HG03064 (cell line): ENCODE results near the gene GSTT4.
A peak's percentile ranks its signal among the peaks of the same experiment; 100 is the strongest.
"Not testable (repeated sequence)": the region's sequence is repeated elsewhere in the genome, so short reads cannot be mapped to it uniquely, and the experiment has no call there.

ENCODE experiments used
- ATAC-seq: cut with Tn5 transposase; IDR thresholded peaks from one replicate; pipeline ENCODE4 v1.9.1; 2021; ENCODE audit warnings: low read depth; ENCODE audit not compliant: unreplicated experiment

GSTT4 gene

DNA sequence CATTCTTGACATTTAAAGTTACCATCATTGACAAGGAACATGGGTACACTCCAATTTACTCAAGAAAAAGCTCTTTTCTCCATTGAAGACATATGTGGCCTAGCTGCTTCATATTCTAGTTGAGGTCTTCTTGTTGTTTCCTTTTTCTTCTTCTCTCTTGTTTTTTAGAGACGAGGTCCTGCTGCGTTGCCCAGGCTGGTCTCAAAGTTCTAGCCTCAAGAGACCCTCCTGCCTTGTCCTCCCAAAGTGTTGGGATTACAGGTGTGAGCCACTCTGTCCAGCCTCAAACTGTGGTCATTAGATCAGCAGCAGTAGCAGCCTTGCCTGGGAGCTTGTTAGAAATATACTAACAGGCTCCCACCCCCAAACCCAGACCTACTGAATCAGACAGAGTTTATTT, 12.2 kb downstream of the GSTT4 start:
- not testable (repeated sequence) for ATAC-seq

DNA sequence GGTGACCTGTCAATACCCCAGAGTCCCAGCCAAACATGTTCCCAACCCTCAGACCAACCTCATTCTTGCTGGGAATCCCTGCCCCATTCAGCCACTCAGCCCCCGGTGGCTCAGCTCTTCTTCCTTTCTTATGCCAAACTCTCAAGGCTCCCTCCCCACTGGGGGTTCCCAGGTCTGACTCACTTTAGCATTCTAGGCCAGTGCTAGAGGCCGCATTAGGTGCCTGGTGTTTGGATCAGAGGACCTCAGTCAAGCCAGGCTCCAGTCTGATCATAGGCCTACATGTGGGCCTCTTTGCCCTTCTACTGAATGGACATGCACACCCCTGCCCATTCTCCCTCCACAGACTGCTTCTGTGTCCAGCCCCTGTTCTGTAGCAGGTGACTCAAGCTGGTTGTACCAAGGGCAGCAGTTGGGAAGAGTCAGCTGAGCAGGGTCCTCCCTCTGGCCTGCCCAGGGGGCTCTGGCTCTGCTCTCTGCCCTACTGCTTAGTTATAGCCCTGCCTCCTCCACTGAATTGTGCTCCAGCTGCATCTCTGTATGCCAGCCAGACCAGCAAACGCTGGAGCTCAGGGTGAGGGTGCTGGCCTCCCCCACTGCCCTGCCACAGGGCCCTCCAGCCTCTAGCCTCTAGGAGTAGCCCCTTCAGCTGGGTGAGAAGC, 15.5 kb downstream of the GSTT4 start:
- not testable (repeated sequence) for ATAC-seq

DNA sequence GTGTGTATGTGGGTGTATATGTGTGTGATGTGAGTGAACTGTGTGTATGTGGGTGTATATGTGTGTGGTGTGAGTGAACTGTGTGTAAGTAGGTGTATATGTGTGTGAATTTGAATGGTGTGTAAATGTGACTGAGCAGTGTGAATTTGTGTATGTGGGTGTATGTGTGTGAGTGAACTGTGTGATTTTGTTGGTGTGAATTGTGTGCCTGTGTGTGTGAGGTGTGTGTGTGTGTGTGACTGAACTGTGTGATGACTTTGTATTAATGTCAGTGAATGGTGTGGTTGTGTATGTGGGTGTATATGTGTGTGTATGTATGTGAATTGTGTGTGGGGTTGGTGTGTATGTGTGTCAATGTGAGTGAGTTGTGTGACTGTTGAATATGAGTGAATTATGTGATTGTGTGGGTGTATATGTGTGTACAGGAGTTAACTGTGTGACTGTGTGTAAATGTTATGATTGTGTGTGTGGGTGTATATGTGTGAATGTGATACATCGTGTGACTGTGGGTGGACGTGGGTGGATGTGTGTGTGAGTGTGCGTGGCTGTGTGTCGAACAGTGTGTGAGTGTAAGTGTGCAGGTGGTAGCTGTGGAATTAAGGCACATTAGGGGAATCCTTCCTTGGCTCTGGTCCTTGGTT, 18.6 kb downstream of the GSTT4 start:
- ATAC-seq, result not testable (repeated sequence)

DNA sequence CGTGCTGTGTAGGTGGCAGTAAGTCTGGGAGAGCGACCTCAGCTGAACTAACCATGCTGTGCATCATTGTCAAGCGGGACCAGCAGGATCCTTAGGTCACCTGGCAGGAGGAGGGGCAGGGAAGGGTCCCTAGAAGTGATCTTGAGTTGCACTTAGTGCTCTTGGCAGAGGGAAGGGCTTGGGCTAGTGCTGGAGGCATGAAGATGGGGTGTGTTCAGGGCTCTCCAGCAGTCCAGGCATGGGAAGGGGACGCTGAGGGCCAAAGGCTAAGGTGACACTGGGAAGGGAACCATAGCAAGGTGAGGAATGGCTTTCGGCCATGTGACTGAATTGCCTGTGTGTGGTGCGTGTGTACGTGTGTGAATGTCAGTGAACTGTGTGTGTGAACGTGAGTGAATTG, 19.2 kb downstream of the GSTT4 start:
- ATAC-seq, result not testable (repeated sequence)

DNA sequence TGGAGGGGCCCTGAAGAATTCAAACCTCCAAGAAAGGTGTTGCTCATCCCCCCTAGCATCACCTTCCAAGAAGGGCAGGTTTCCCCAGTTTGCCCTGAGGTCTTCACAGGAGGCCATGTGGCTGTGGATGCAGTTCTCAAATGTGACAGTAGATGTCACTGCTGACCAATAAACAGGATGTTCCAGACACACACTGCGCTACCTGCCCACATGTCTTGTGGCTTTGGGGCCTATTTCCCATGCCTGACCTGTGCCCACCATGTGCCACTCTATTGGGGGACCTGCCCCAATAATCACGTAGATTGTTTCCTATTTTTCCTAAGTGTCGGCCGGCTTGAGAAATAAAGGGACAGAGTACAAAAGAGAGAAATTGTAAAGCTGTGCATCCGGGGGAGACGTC, 20.8 kb downstream of the GSTT4 start:
- no peak for ATAC-seq

DNA sequence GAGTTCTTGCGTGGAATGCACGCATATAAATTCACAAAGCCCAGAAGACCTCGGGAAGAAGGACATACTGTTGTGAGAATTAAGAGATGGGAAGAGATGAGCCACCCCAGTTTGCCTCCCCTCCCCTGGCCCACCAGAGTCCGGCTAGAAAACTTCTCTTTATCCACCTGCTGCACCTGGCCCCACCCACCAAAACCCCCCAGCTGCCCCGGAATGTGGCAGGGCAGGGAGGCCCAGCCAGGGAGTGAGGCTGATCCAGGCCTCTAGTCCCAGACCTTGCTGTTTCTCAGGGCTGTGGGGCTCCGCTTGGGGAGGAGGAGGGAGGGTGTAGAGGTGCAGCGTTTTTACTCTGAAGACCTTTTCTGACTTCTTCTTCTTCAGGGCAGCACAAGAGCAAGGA, 24.7 kb downstream of the GSTT4 start:
- ATAC-seq, result not testable (repeated sequence)

DNA sequence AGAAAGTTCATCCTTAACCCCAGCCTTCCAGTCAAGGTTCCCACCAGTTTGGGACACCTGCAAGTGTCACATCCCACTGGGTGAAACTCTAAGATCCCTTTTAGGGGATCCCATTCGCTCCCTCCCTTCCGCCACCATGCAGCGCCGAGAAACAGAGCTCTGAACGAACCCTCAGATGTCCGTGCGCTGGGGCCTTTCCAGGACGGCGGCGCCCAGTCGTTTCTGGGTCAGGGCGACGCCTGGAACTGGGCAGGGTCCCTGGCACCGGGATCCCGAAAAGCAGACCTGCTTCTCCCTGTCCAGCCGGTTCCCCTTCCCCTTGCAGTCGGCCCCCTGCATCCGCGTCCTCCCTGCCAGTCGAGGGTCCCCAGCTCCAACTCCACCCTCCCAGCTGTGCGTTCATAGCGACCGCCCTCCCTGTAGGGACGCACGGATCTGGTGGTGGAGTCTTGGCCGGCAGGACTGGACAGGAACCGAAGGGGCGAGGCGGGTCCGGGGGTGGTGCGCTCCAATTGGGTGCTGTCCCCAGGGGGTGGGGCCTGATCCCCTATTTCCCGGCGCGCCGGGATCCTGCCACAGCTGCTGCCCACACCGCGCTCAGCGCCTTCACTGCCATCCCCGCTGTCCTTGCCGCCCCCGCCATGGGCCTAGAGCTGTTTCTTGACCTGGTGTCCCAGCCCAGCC, 25.6 kb downstream of the GSTT4 start, which contains the start of gene GSTT2:
Gene GSTT2 (plus strand): TSS at position 578 of the 684 bp plus-strand sequence.
- ATAC-seq, result not testable (repeated sequence)

DNA sequence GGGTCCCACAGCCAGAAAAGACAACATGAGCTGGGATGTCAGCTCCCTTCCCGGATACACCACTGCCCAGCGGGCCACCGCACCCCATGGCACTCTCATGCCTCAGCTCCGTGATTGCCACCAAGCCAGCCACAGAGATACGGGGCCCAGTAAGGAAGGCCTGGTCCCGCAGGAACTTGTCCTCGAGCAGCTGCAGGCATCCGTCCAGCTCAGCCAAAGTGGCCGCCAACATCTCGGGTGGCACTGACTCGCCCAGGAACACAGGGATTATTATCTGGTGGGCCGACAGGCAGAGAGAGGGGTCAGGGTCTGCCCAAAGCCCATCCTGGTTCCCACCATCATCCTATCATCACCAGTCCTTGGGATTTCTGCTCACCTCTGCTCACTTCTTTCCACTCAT, 27.9 kb downstream of the GSTT4 start:
- ATAC-seq, result not testable (repeated sequence)

DNA sequence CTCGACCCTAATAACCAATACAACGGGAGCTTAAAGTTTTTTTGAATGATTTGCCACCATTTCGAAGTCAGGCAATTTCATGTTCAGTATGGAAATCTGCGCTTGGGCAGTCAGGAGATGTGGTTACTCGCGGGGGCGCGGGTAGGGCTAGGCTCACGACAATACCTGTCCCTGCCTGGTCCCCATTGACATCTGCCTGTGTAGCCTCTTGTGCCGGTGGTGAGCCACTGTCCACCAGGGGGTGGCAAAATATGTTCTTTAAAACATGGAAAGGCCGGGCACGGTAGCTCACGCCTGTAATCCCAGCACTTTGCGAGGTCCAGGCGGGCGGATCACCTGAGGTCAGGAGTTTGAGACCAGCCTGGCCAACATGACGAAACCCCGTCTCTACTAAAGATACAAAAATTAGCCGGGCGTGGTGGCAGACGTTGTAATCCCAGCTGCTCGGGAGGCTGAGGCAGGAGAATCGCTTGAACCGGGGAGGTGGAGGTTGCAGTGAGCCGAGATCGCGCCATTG, 30.4 kb downstream of the GSTT4 start:
- not testable (repeated sequence) for ATAC-seq

DNA sequence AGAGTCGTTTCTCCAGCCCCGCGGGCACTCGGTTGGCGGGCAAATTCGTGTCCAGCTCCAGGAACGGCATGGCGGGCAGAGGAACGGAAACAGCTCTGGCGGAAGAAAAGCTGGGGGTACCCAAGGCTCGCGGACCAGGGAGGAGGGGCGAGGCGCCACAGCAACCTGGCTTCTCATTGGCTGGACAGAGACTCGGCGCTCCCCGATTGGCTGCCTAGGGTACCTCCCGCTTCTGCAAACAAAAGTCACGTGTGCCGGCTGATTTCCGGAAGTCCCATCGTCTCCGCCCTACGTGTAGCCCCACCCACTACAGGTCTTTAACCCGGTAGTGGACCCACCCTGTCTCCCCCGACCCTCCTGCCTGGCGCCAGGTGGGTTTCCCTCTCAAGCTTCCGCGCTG, 30.9 kb downstream of the GSTT4 start, which contains the start of gene DDT:
Gene DDT (minus strand): TSS at position 97 of the 400 bp plus-strand sequence. CDS start 27 bp downstream, at position 70.
- peak; percentile 79 for ATAC-seq

DNA sequence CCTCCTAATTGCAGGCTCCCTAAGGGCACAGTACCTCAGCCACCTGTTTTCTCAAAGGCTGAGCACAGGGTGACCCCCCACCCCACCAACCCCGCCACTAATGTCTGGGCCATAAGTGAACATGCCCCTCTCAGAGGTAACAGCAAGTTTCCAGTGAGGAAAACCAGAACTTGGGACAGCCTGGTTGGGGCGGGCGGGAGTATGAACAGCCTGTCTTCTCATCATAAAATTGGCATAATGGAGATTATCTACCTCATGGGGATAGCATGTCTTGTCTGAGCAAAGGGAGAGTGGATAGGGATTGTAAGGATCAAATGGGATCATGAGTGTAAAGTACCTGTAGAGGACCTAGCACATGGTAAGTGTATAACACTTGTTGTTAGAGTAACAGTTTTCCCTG, 33.3 kb downstream of the GSTT4 start:
- ATAC-seq, result not testable (repeated sequence)

DNA sequence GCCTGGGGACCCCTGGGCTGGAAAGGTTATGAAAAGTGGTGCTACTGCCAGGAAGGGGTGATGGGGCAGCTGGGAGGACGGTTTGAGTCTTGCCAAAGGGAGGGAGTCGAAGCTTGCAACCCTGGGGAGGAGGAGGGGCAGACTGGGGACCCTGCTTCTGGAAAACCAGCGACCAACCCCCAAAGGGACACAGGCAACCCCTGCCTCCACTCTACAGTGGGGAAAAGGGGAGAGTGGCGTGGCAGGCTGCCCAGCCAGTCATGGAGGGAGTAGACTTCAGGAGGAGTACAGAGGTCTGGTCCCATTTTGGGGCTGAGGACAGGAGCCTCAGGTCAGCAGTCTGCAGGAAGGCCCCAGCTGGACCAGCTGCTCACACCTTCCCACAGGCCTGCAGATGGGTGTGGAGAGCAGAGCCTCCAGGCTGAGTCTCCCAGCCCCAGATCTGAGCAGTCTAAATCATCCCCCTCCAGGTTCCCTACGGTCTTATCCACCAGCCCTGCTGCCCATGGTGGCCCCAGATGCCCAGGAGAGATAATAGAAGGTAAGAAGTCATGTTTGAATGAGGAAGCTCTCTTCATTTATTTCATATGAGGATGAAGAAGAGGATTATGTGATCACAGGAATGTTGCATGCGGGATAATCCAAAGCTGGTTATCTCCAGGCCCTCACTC, 34.3 kb downstream of the GSTT4 start:
- ATAC-seq, result no peak

DNA sequence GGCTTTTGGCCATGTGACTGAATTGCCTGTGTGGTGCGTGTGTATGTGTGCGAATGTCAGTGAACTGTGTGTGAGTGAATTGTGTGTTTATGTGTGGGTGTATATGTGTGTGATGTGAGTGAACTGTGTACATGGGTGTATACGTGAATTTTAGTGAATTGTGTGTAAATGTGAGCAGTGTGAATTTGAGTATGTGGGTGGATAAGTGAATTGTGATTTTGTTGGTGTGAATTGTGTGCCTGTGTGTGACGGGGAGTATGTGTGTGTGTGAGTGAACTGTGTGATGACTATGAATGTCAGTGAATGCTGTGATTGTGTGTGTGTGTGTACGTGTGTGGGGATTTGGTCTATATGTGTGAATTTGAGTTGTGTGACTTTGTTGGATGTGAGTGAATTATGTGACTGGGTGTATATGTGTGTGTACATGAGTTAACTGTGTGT, 35.0 kb downstream of the GSTT4 start:
- no peak for ATAC-seq

DNA sequence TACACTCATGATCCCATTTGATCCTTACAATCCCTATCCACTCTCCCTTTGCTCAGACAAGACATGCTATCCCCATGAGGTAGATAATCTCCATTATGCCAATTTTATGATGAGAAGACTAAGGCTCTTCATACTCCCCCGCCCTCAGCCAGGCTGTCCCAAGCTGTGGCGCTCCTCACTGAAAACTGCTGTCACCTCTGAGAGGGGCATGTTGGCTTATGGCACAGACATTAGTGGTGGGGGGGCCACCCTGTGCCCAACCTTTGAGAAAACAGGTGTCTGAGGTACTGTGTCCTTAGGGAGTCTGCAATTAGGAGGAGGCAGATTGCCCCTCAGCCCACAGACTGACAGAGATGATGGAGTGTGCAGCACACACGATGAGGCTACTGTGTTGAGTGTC, 36.2 kb downstream of the GSTT4 start:
- ATAC-seq, result no peak

DNA sequence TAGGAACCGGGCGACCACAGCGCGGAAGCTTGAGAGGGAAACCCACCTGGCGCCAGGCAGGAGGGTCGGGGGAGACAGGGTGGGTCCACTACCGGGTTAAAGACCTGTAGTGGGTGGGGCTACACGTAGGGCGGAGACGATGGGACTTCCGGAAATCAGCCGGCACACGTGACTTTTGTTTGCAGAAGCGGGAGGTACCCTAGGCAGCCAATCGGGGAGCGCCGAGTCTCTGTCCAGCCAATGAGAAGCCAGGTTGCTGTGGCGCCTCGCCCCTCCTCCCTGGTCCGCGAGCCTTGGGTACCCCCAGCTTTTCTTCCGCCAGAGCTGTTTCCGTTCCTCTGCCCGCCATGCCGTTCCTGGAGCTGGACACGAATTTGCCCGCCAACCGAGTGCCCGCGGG, 38.7 kb downstream of the GSTT4 start, which contains the start of gene DDTL:
Gene DDTL (plus strand): TSS at position 321 of the 400 bp plus-strand sequence. CDS start 27 bp downstream, at position 348.
- peak; percentile 80 for ATAC-seq

DNA sequence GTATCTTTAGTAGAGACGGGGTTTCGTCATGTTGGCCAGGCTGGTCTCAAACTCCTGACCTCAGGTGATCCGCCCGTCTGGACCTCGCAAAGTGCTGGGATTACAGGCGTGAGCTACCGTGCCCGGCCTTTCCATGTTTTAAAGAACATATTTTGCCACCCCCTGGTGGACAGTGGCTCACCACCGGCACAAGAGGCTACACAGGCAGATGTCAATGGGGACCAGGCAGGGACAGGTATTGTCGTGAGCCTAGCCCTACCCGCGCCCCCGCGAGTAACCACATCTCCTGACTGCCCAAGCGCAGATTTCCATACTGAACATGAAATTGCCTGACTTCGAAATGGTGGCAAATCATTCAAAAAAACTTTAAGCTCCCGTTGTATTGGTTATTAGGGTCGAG, 39.2 kb downstream of the GSTT4 start:
- ATAC-seq, result peak; percentile 16

DNA sequence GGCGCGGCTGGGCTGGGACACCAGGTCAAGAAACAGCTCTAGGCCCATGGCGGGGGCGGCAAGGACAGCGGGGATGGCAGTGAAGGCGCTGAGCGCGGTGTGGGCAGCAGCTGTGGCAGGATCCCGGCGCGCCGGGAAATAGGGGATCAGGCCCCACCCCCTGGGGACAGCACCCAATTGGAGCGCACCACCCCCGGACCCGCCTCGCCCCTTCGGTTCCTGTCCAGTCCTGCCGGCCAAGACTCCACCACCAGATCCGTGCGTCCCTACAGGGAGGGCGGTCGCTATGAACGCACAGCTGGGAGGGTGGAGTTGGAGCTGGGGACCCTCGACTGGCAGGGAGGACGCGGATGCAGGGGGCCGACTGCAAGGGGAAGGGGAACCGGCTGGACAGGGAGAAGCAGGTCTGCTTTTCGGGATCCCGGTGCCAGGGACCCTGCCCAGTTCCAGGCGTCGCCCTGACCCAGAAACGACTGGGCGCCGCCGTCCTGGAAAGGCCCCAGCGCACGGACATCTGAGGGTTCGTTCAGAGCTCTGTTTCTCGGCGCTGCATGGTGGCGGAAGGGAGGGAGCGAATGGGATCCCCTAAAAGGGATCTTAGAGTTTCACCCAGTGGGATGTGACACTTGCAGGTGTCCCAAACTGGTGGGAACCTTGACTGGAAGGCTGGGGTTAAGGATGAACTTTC, 44.0 kb downstream of the GSTT4 start, which contains the start of gene GSTT2B:
Gene GSTT2B (minus strand): TSS at position 112 of the 688 bp plus-strand sequence. CDS start 64 bp downstream, at position 48.
- ATAC-seq, result not testable (repeated sequence)

DNA sequence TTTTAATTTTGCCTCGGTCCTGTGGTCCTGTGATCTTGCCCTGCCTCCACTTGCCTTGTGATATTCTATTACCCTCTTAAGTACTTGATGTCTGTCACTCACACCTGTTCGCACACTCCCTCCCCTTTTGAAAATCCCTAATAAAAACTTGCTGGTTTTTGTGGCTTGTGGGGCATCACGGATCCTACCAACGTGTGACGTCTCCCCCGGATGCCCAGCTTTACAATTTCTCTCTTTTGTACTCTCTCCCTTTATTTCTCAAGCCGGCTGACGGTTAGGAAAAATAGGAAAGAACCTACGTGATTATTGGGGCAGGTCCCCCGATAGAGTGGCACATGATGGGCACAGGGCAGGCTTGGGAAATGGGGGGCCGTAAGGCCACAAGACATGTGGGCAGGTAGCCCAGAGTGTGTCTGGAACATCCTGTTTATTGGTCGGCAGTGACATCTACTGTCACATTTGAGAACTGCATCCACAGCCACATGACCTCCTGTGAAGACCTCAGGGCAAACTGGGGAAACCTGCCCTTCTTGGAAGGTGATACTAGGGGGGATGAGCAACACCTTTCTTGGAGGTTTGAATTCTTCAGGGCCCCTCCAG, 48.9 kb downstream of the GSTT4 start:
- not testable (repeated sequence) for ATAC-seq

DNA sequence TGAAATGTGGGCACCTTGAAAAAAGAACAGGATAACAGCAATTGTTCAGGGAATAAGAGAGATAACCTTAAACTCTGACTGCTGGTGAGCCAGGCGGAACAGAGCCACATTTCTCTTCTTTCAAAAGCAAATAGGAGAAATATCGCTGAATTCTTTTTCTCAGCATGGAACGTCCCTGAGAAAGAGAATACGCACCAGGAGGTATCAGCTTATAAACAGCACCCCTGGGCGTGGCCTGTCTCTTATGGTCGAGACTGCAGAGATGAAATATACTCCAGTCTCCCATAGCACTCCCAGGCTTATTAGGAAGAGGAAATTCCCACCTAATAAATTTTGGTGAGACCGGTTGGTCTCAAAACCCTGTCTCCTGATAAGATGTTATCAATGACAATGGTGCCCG, 49.4 kb downstream of the GSTT4 start:
- ATAC-seq, result not testable (repeated sequence)
